GM18868 (cell line): ENCODE data around the gene ARHGAP26.

Source experiments
- ATAC-seq: cut with Tn5 transposase; IDR thresholded peaks from one replicate; pipeline ENCODE4 v1.9.1; 2021; ENCODE audit warnings: mild to moderate bottlenecking, moderate library complexity; ENCODE audit not compliant: unreplicated experiment

Gene ARHGAP26

GRCh38 chr5:142897328-142897727, 127.2 kb downstream of the ARHGAP26 start:
- no peak for ATAC-seq

DNA sequence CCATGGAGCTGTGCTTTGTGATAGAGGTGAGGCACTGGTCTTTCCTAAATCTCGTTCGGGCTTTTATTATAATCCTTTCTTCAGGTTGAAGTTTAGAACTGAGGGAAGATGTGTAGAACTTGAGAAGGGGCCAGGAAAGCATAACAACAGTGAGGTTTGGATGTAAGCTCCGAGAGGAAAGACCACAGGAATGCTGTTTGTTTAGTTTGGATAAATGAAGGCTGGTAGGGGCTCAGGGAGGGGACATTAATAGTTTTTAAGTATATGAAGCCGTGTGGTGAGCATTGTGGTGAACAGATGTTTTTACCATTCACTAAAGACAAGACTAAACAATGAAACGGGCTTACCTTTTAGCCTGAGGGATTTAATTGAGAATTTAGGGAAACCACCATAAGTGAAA, 130.8 kb downstream of the ARHGAP26 start:
- no peak for ATAC-seq

- no peak for ATAC-seq
Measured at GRCh38 chr5:142901476-142902185, 131.5 kb downstream of the ARHGAP26 start.

DNA sequence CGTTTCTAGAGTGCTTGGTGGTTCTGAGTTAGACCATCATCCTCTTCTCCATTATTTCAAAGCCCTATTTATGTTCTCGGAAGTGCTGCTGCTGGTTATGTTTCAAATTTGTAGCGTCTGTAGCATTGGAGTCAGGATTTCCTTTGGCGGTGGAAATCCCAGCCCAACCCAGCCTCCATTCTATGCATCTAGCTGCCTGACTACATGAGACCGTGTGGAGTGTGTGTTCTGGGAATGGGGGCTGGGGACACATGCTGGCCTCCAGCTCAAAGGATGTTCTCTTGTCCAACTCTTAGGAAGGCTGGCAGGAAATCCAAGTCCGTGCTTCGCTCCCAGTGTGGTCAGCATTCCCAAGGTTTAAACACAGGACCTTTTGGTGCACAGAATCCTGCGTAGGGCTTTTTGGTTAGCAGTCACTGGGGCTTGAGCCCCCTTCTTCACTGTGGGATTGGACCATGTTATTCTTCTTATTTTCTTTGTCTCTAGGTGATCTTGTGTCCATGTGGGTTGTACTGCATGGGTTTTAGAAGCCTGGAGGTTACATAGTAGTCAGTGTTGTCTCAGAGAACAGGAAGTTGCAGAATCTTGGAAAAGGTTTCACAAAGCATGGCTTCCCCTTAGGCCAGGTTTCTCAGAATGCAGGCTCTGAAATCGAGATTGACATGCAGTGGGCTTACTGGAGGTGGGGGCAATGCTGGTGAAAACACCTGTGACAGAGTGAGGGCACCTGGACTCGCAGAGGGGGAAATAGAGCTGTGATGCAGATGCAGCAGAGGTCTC, 132.2 kb downstream of the ARHGAP26 start:
- no peak for ATAC-seq

GRCh38 chr5:142904416-142904815, 134.2 kb downstream of the ARHGAP26 start:
- ATAC-seq = no peak

- no peak for ATAC-seq
Measured at GRCh38 chr5:142905348-142905747, 135.2 kb downstream of the ARHGAP26 start.

DNA sequence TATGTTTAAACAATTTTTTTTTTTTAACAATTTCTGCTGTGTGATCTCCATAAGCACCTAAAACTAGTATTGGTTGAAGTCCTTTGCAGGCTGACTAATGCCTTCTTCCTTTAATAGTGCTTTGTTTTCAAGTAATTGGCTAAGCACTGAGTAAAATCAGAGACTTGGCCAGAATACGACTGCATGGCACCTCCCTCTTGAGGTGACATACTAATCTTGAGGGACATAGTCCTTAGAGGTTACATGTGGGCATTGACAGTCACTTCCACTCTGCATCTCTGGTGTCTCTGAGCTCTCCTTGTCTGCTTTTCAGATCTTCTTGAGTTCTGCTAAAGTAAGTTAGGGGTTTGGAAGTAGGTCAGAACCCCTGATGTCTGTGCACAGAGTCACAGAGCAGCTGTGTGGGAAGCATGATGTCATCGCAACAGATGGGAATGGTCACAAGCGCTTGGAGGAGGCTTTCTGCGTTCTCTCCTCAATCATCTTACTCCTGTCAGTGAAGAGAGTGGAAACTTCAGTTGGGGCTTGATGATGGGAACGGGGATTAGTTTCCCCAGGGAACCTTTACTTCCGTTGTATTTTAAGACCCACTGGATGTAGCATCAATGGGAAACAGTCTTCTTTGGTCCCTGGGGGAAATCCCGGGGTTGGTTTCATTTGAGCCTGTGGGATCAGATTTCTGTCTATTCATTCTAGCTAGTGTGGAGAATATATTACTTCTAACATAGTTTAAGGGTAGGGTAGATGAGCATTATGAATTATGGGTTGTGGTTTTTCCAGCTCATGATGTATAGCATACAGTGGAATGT, 136.9 kb downstream of the ARHGAP26 start:
- ATAC-seq = no peak

- no peak for ATAC-seq
Measured at GRCh38 chr5:142908659-142909058, 138.5 kb downstream of the ARHGAP26 start.

DNA sequence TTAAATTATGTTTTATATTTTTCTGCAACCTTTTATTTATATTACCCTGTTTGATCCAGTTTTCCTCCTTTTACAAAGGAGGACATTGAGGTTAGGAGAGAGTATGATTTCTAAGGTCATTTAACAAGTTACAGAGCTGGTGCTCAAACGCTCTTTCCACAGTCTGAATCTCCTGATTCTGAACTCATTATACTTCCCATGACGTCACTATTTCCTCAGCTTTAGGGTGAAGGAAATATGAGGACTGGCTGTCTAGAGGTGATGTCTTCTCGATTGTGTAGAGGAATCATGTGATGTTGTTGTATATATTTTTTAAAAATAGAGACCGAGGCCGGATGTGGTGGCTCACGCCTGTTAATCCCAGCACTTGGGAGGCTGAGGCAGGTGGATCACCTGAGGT, 140.0 kb downstream of the ARHGAP26 start:
- no peak for ATAC-seq

DNA sequence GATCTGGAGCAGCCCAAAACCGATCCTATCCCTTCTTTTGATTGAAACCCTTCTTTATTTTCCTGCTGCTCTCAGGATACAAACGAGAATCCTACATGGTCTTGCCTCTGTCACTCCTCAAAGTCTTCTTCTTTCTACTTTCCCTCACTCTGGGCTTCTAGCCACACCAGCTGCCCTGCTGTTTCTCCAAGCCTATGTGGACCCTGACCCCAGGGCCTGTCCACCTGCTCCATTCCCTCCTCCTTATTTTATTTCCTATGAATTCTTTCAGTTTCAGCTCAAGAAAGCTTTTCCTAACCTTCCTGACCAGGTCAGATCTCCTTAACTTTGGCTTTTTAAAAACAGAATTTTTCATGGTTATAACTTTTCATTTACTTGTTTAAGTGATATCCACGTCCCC, 141.0 kb downstream of the ARHGAP26 start:
- ATAC-seq = no peak

DNA sequence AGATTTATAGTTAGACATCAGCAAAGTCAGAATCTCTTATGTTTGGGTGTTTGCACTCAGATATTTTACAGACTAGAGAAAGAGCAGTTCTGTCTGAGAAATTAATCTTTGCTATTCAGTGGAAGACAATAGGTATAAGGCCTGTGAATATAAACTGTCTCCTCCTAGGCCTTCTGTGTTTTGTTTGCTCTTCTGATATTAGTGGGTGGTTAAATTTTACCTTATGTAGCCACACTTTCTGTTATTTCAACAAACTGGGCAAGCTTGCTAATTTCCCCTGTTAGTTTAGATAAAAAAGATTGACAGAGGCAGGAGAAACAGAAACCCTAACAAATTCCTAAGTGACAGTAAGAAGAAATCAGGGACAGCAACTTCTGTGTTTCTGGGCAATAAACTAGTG, 141.6 kb downstream of the ARHGAP26 start:
- ATAC-seq = no peak

- no peak for ATAC-seq
Measured at GRCh38 chr5:142913728-142914338, 143.7 kb downstream of the ARHGAP26 start.

GRCh38 chr5:142915038-142915437, 144.9 kb downstream of the ARHGAP26 start:
- no peak for ATAC-seq

DNA sequence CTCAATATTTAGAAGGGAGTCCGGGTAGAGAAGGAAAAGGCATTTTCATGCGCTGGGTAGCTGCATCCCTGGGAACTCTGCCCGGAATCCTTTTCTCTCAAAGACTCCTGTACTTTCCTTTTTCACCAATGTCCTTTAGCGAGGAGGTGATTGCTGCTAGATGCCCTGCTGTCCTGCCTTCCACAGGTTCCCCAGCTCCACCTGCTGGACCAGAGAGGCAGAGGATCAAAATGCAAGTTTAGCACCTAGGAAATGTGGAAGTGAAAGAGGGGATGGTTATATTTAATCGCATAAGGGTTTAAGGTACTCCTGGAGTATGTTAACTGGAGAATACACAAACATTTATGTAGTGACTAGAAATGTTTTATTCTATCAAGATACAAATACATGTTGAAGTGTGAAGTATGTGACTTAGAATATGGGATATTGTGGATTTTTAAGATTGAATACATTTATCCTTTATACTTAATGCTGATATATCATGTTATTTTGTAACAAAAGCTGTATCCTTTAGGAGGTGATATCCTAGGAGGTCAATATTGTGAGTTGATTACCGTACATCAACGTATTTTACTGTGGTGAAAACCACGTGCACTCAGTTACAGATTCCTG, 145.7 kb downstream of the ARHGAP26 start:
- peak; percentile 90 for ATAC-seq

- ATAC-seq = no peak
Measured at GRCh38 chr5:142918959-142919635, 148.9 kb downstream of the ARHGAP26 start.

DNA sequence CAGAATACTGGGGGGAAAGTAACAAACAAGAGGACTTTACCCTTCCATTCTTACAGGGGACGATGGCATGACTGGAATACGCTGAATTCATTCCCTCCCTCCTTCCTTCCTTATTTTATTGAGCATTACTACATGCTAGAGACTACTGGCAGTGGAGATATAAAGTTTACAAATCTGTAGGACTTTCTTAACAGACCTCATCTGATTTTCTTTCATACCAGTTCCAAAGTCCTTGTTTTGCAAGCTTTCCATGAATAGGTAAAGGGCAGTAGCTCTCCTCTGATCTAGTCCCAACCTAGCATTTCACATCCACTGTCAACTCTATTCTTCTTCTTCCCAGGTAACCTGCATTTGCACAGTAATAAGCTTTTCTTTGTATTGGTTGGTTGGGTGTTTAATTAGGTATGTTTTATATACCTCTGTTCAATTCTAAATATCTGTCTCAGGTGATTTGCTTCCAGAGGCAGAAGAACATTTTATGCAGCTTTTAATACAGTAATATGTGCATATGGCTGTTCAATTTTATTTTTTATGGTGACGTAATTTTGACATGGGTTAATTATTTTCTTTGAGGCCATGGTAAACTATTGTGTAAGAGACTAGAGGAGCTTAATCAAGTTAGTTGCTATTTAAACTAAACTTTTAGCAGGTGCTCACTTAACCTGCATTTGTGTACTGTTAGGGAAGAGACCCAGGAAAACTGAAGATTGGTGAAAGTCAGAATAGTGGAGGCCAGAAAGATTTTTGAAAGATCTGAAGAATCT, 150.9 kb downstream of the ARHGAP26 start:
- ATAC-seq = no peak

DNA sequence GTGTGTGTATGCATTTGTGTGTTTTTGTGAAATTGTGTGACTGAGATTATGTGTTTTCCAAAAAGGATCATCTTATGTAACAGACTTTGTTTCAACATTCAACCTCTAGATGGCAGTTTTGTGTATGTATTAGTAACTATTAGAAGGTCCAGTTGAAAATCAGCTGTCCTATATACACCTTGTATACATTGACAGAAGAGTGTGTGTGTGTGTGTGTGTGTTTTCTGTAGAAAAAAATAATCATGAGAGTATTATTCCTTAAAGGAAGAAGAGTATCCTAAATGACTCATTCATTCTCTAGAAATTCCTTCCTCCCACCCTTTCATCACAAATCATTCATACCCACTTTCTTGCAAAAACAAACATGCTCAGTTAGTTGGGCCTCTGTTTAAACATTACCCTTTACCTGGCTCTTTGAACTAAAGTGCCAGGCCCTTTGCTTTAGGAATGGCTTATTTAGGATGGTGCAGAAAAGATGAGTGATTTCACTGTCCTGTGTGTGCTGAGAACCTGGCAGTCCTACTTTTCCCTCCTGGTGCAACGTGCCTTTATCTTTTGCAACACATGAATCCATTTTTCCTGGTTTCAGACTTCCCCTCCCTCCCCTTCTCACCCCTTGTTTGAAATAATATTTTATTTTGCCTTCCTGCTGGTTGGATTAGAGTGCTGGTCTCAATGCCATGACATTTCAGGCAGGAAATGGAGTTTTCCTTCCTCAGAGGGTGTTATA, 152.2 kb downstream of the ARHGAP26 start:
- ATAC-seq = peak; percentile 82

DNA sequence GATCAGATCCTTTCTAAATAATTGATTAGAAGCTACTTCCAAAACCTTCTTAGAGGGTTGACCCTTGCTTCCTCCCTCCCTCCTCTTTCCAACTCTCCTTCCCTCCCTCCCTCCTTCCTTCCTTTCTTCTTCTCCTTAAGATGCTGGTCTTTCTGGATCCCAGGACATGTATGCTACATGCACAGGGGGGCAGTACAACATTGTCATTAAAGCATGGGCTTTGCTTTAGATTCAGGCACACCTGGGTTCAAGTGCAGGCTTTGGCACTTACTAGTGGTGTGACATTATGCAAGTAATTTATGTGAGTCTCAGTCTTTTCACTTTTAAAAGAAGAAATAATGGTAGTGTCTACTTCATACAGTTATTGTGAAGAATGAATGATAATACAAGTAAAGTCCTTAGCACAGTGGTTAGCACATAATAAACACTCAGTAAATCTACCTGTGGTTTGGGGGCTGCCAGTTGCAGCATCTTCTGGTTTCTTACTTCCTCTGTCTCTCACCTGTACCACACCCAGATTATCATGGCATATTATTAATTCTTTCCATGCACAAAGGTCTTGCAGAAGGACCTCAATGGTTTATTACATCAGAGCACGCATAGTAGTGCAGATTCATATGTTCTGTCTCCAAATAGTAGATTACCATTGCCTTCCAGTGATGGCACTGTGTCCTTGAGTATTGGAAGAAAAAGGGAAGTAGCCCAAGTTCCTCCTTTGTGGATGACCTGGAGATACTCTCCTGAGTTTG, 154.1 kb downstream of the ARHGAP26 start:
- no peak for ATAC-seq
